Measurements from ENCODE around the gene RBM17.
A peak's percentile ranks its signal among the peaks of the same experiment; 100 is the strongest.
"Not testable (repeated sequence)": the region's sequence is repeated elsewhere in the genome, so short reads cannot be mapped to it uniquely, and the experiment has no call there.

RBM17 gene

GRCh38 chr10:6088721-6089333, at the start of gene RBM17:
Gene RBM17, plus strand, starts transcription at chr10:6089034. Its CDS starts 8,032 bp downstream, at chr10:6097066.
- in situ Hi-C loops (cut with HindIII; ENCODE audit: low sequenced_read_pairs): no loop called here

GRCh38 chr10:6039711-6040110, 49.1 kb upstream of the RBM17 start:
- no peak for DNase-seq (ENCODE audit: low read depth, low spot score)
- no peak overlapping the region for H3K4me3 ChIP-seq (ENCODE audit: low read depth, low read length)
- no peak for TF ChIP-seq CTCF (IDR thresholded peaks at IDR 0.05; ENCODE audit: low read depth, low read length)
- in situ Hi-C loops (cut with HindIII; ENCODE audit: low sequenced_read_pairs): no loop called here

More at GRCh38 chr10:6088721-6089333, at the start of gene RBM17:
- peak within 1 kb of the TSS; percentile 94 for H3K4me3 ChIP-seq (ENCODE audit: low read depth, low read length)
- peak; percentile 100 for TF ChIP-seq CTCF (IDR thresholded peaks at IDR 0.05; ENCODE audit: low read depth, low read length)
- DNase-seq (ENCODE audit: low read depth, low spot score): peak; percentile 98

GRCh38 chr10:6040205-6040604, 48.6 kb upstream of the RBM17 start:
- H3K4me3 ChIP-seq (ENCODE audit: low read depth, low read length): no peak overlapping the region
- in situ Hi-C loops (cut with HindIII; ENCODE audit: low sequenced_read_pairs): no loop called here
- no peak for DNase-seq (ENCODE audit: low read depth, low spot score)
- no peak for TF ChIP-seq CTCF (IDR thresholded peaks at IDR 0.05; ENCODE audit: low read depth, low read length)

GRCh38 chr10:6043377-6043776, 45.5 kb upstream of the RBM17 start:
- H3K4me3 ChIP-seq (ENCODE audit: low read depth, low read length); DNase-seq (ENCODE audit: low read depth, low spot score); in situ Hi-C loops (cut with HindIII; ENCODE audit: low sequenced_read_pairs): not testable (repeated sequence)

GRCh38 chr10:6044060-6044459, 44.8 kb upstream of the RBM17 start:
- H3K4me3 ChIP-seq (ENCODE audit: low read depth, low read length): no peak overlapping the region
- no peak for TF ChIP-seq CTCF (IDR thresholded peaks at IDR 0.05; ENCODE audit: low read depth, low read length)
- no peak for DNase-seq (ENCODE audit: low read depth, low spot score)
- in situ Hi-C loops (cut with HindIII; ENCODE audit: low sequenced_read_pairs): no loop called here

- no peak overlapping the region for H3K4me3 ChIP-seq (ENCODE audit: low read depth, low read length)
- DNase-seq (ENCODE audit: low read depth, low spot score): no peak
- no peak for TF ChIP-seq CTCF (IDR thresholded peaks at IDR 0.05; ENCODE audit: low read depth, low read length)
- in situ Hi-C loops (cut with HindIII; ENCODE audit: low sequenced_read_pairs): no loop called here
These were observed 44.0 kb upstream of the RBM17 start for GRCh38 chr10:6044751-6045313.

GRCh38 chr10:6045314-6045848, 43.5 kb upstream of the RBM17 start:
- in situ Hi-C loops (cut with HindIII; ENCODE audit: low sequenced_read_pairs): no loop called here
- no peak overlapping the region for H3K4me3 ChIP-seq (ENCODE audit: low read depth, low read length)

More at GRCh38 chr10:6045314-6045848, 43.5 kb upstream of the RBM17 start:
- TF ChIP-seq CTCF (IDR thresholded peaks at IDR 0.05; ENCODE audit: low read depth, low read length): no peak
- no peak for DNase-seq (ENCODE audit: low read depth, low spot score)
